Measurements from ENCODE around the gene SCAANT1. TPM values are rescaled to one million over a fixed set of nuclear protein-coding genes. Genes with fewer than 3 reads are reported as not detected.

SCAANT1 gene
- total and polyA plus RNA-seq, 2 of the 8 experiments (the other 6 are each of a cell fraction or from before 2014, with no cell fraction given) = not detected

- Histone ChIP-seq H2BK5ac (ENCODE audit: low read depth, low read length) (no peak overlapping the region), H3K9ac (replicated peaks in 1 of 4; ENCODE audit: extremely low read depth in 1 of 4, low read depth in 3 of 4, low read length in 3 of 4) (no peak overlapping the region), H4K20me1 (replicated peaks in 1 of 2; ENCODE audit: control insufficient read depth in 1 of 2, insufficient read depth in 2 of 2, low read length in 2 of 2) (peaks cover 0 to 2% of the 10 kb centered on the region in 2 experiments), H3K36me3 (ENCODE audit: control insufficient read depth in 2 of 4, insufficient read depth in 4 of 4, low read length in 3 of 4) (no peaks in the 10 kb centered on the region), H3K27ac (ENCODE audit: low read depth, low read length) (no peak overlapping the region), H3K79me1 (ENCODE audit: low read depth, low read length) (no peaks in the 10 kb centered on the region), H3K4ac (replicated peaks; ENCODE audit: insufficient read length, low read depth, low read length) (no peak overlapping the region), H3K18ac (ENCODE audit: extremely low read depth, low read length) (no peak overlapping the region), H2BK15ac (ENCODE audit: low read length) (no peak overlapping the region), H3K4me3 (ENCODE audit: extremely low read depth in 1 of 4, insufficient read depth in 2 of 4, low read depth in 3 of 4, low read length in 4 of 4) (no peak overlapping the region), H4K8ac (ENCODE audit: extremely low read depth, insufficient read depth, low read length) (no peak overlapping the region), H2AK5ac (ENCODE audit: low read depth, low read length) (no peak overlapping the region), H2AFZ (ENCODE audit: low read length) (no peak overlapping the region), H3K56ac (replicated peaks; ENCODE audit: insufficient read length, low read depth, low read length) (no peak overlapping the region), H3K23me2 (ENCODE audit: low read depth, low read length) (no peaks in the 10 kb centered on the region), H4K91ac (replicated peaks; ENCODE audit: insufficient read length, low read length) (no peak overlapping the region), H4K5ac (ENCODE audit: insufficient read length, low read depth, low read length) (no peak overlapping the region), H3K4me1 (replicated peaks in 1 of 4; ENCODE audit: control insufficient read depth in 3 of 4, insufficient read depth in 4 of 4, low read length in 3 of 4) (peaks cover 0 to 5% (median 2%) of the 10 kb centered on the region in 4 experiments; a peak in 2 of 7 replicates), H3K23ac (ENCODE audit: insufficient read length) (no peak overlapping the region), H2BK120ac (replicated peaks; ENCODE audit: low read depth, low read length) (no peak overlapping the region), H3K27me3 (replicated peaks in 1 of 4; ENCODE audit: control insufficient read depth in 3 of 4, extremely low read depth in 1 of 4, insufficient read depth in 3 of 4, low read length in 3 of 4) (no peaks in the 10 kb centered on the region), H3K4me2 (ENCODE audit: insufficient read depth in 1 of 2, low read depth in 2 of 2, low read length in 2 of 2) (no peak overlapping the region), H3K14ac (ENCODE audit: insufficient read length) (no peak overlapping the region), H3K9me3 (ENCODE audit: insufficient read depth in 2 of 2, low read depth in 1 of 2, low read length in 1 of 2) (no peaks in the 10 kb centered on the region), H2BK20ac (ENCODE audit: low read length) (no peak overlapping the region), H3K79me2 (ENCODE audit: control insufficient read depth in 1 of 2, insufficient read depth in 2 of 2, low read length in 2 of 2) (peaks cover 0 to 9% of the 10 kb centered on the region in 2 experiments; a peak in 2 of 4 replicates), H2BK12ac (ENCODE audit: low read depth, low read length) (no peak overlapping the region)
- DNase-seq (ENCODE audit: low read depth in 1 of 2, low spot score in 2 of 2) = no peak
- POLR2A ChIA-PET (ENCODE audit: partially characterized antibody) = no interaction called here
- CTCF ChIA-PET (ENCODE audit: partially characterized antibody) = interaction anchor here (0.6 to 1.5 kb wide), 3 partner anchors 16 to 1755 kb away, joined by 3 to 12 read pairs (median 5); no protein-coding TSS in a partner anchor
- no peak for FAIRE-seq
- TF ChIP-seq CBX5 (IDR thresholded peaks at IDR 0.05; ENCODE audit: low read depth, low read length) (no peak), EZH2 (IDR thresholded peaks at IDR 0.05; ENCODE audit: low read depth, low read length, severe bottlenecking) (no peak)
- TF ChIP-seq, protein P1, sequence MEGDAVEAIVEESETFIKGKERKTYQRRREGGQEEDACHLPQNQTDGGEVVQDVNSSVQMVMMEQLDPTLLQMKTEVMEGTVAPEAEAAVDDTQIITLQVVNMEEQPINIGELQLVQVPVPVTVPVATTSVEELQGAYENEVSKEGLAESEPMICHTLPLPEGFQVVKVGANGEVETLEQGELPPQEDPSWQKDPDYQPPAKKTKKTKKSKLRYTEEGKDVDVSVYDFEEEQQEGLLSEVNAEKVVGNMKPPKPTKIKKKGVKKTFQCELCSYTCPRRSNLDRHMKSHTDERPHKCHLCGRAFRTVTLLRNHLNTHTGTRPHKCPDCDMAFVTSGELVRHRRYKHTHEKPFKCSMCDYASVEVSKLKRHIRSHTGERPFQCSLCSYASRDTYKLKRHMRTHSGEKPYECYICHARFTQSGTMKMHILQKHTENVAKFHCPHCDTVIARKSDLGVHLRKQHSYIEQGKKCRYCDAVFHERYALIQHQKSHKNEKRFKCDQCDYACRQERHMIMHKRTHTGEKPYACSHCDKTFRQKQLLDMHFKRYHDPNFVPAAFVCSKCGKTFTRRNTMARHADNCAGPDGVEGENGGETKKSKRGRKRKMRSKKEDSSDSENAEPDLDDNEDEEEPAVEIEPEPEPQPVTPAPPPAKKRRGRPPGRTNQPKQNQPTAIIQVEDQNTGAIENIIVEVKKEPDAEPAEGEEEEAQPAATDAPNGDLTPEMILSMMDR (IDR thresholded peaks at IDR 0.05; ENCODE audit: control extremely low read depth in 1 of 3, insufficient read depth in 1 of 3, low read depth in 1 of 3, low read length in 3 of 3) = no peak
These were observed 30.3 kb upstream of the SCAANT1 start for GRCh38 chr3:63942528-63942927.
